Hepatic stellate cell (primary cell): ENCODE data around the gene EVI2A.
"Not testable (repeated sequence)": the region's sequence is repeated elsewhere in the genome, so short reads cannot be mapped to it uniquely, and the experiment has no call there.

Experiments used
- DNase-seq: peaks from one replicate; pipeline ENCODE4 v3.0.0; 2011; ENCODE audit warnings: low spot score

Gene EVI2A

GRCh38 chr17:31312223-31312622 is 9.2 kb downstream of the EVI2A start:
- not testable (repeated sequence) for DNase-seq

GRCh38 chr17:31311526-31311925 is 9.9 kb downstream of the EVI2A start:
- DNase-seq = no peak

- DNase-seq = no peak
Observed at GRCh38 chr17:31310886-31311285, 10.5 kb downstream of the EVI2A start.

- DNase-seq = no peak
Observed at GRCh38 chr17:31310260-31310659, 11.2 kb downstream of the EVI2A start.

- DNase-seq = no peak
Observed at GRCh38 chr17:31309556-31309955, 11.9 kb downstream of the EVI2A start.

- no peak for DNase-seq
Observed at GRCh38 chr17:31308372-31309334, 12.8 kb downstream of the EVI2A start.

- DNase-seq = no peak
Observed at GRCh38 chr17:31307640-31308039, 13.8 kb downstream of the EVI2A start.

GRCh38 chr17:31299624-31300023 is 21.8 kb downstream of the EVI2A start:
- no peak for DNase-seq

- DNase-seq = no peak
Observed at GRCh38 chr17:31297090-31297489, 24.3 kb downstream of the EVI2A start, which contains the start of gene OMG. OMG (minus strand) TSS chr17:31297239; CDS start chr17:31296331, 908 bp downstream.

GRCh38 chr17:31296142-31296541 is 25.3 kb downstream of the EVI2A start:
- DNase-seq = no peak

- DNase-seq = no peak
Observed at GRCh38 chr17:31295489-31295871, 25.9 kb downstream of the EVI2A start.

- no peak for DNase-seq
Observed at GRCh38 chr17:31294820-31295488, 26.5 kb downstream of the EVI2A start.

- DNase-seq = no peak
Observed at GRCh38 chr17:31294231-31294630, 27.2 kb downstream of the EVI2A start.

- no peak for DNase-seq
Observed at GRCh38 chr17:31293581-31293980, 27.8 kb downstream of the EVI2A start.

- no peak for DNase-seq
Observed at GRCh38 chr17:31291820-31292219, 29.6 kb downstream of the EVI2A start.

GRCh38 chr17:31289790-31290189 is 31.6 kb downstream of the EVI2A start:
- DNase-seq = no peak

- DNase-seq = not testable (repeated sequence)
Observed at GRCh38 chr17:31287932-31288331, 33.5 kb downstream of the EVI2A start.

- DNase-seq = no peak
Observed at GRCh38 chr17:31286587-31286986, 34.8 kb downstream of the EVI2A start.

- DNase-seq = no peak
Observed at GRCh38 chr17:31283841-31284240, 37.6 kb downstream of the EVI2A start.

GRCh38 chr17:31281061-31281460 is 40.4 kb downstream of the EVI2A start:
- no peak for DNase-seq

GRCh38 chr17:31279401-31279800 is 42.0 kb downstream of the EVI2A start:
- DNase-seq = no peak

- DNase-seq = no peak
Observed at GRCh38 chr17:31275116-31275515, 46.3 kb downstream of the EVI2A start.

- DNase-seq = no peak
Observed at GRCh38 chr17:31274252-31274651, 47.2 kb downstream of the EVI2A start.
